ENCODE data around the gene SQOR. TPM values are rescaled to one million over a fixed set of nuclear protein-coding genes. Genes with fewer than 3 reads are reported as not detected.

SQOR gene
- total RNA-seq, 1 experiment from 2014 or later = 4.3 TPM

DNA sequence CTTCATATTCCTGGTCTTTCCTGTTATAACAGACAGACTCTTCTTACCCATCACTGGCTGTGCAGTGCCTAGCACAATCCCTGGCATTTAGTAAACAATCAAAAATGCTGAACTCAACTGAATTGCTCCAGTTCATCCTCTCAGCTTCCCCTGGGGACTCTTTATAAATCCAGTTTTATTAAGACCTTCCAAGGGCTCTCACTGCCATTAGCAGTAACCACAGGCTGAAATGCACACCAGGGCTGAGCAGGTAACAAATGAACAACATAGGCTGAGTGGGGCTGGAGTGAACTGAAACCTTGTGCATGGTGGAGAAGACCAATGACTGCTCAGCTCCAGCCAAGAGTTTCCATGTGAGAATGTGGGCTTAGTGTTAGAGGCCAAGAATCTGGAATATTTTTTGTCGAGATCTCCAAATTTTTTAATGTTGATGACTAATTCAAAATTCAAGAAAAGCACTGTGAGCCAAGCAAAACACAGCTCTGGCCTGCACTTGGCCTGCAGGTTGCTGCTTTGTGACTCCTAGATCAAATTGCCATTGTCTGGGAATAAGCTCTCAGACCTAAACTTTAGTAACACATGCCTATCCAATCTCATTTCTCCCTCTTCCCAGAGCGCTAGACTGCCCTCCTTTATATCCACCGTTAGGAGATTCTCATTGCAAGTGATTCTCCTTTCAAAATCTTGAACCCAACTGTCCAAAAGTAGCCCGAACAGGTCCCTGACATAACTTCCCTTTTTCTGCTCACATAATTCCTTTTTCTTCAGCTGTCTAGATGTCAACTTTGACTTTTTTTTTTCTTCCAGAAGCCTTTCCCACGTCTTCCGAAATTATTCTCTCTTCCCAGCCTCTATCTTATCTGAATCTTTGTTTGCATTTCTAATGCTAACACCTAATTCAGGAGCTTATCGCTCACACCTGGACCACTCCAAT, 7.4 kb downstream of the SQOR start:
- CTCF ChIA-PET = no interaction called here
- POLR2A ChIA-PET (ENCODE audit: low non-redundant PET) = no interaction called here
- no peaks in the 10 kb centered on the region for H3K36me3 ChIP-seq (ENCODE audit: insufficient read depth, low read length, poor library complexity, severe bottlenecking)
- intact Hi-C loops (cut with micrococcal nuclease; ENCODE audit: unreplicated experiment) = no loop called here
- no TSS peak for BruUV-seq (replicated peaks)
- H3K9me3 ChIP-seq (ENCODE audit: low read depth, low read length, poor library complexity, severe bottlenecking) = no peaks in the 10 kb centered on the region
- TF ChIP-seq CTCF (conservative IDR thresholded peaks at IDR 0.05; ENCODE audit: low read depth, low read length) = no peak
- no peak for TF ChIP-seq EZH2 (IDR thresholded peaks at IDR 0.05; ENCODE audit: borderline replicate concordance, low read depth, low read length, poor library complexity, severe bottlenecking)
- no peak overlapping the region for H3K27ac ChIP-seq (ENCODE audit: low read depth, low read length, poor library complexity, severe bottlenecking)
- peaks cover 17% of the 10 kb centered on the region for H3K4me1 ChIP-seq (ENCODE audit: insufficient read depth, low read length, poor library complexity, severe bottlenecking)
- no peak for DNase-seq (ENCODE audit: low spot score)
- no peak overlapping the region for H3K4me3 ChIP-seq (ENCODE audit: low read depth, low read length, poor library complexity, severe bottlenecking)
- no peaks in the 10 kb centered on the region for H3K27me3 ChIP-seq (replicated peaks; ENCODE audit: insufficient read depth, low read depth, low read length, poor library complexity)

GRCh38 chr15:45644437-45644836, 9.6 kb downstream of the SQOR start:
- ChIA-PET POLR2A (ENCODE audit: low non-redundant PET) (no interaction called here), CTCF (no interaction called here)
- DNase-seq (ENCODE audit: low spot score) = no peak
- Histone ChIP-seq H3K9me3 (ENCODE audit: low read depth, low read length, poor library complexity, severe bottlenecking) (no peaks in the 10 kb centered on the region), H3K27me3 (replicated peaks; ENCODE audit: insufficient read depth, low read depth, low read length, poor library complexity) (no peaks in the 10 kb centered on the region), H3K4me1 (ENCODE audit: insufficient read depth, low read length, poor library complexity, severe bottlenecking) (peaks cover 5% of the 10 kb centered on the region), H3K27ac (ENCODE audit: low read depth, low read length, poor library complexity, severe bottlenecking) (no peak overlapping the region), H3K4me3 (ENCODE audit: low read depth, low read length, poor library complexity, severe bottlenecking) (no peak overlapping the region), H3K36me3 (ENCODE audit: insufficient read depth, low read length, poor library complexity, severe bottlenecking) (no peaks in the 10 kb centered on the region)
- no TSS peak for BruUV-seq (replicated peaks)
- intact Hi-C loops (cut with micrococcal nuclease; ENCODE audit: unreplicated experiment) = no loop called here
- TF ChIP-seq EZH2 (IDR thresholded peaks at IDR 0.05; ENCODE audit: borderline replicate concordance, low read depth, low read length, poor library complexity, severe bottlenecking) = no peak
- no peak for TF ChIP-seq CTCF (conservative IDR thresholded peaks at IDR 0.05; ENCODE audit: low read depth, low read length)

DNA sequence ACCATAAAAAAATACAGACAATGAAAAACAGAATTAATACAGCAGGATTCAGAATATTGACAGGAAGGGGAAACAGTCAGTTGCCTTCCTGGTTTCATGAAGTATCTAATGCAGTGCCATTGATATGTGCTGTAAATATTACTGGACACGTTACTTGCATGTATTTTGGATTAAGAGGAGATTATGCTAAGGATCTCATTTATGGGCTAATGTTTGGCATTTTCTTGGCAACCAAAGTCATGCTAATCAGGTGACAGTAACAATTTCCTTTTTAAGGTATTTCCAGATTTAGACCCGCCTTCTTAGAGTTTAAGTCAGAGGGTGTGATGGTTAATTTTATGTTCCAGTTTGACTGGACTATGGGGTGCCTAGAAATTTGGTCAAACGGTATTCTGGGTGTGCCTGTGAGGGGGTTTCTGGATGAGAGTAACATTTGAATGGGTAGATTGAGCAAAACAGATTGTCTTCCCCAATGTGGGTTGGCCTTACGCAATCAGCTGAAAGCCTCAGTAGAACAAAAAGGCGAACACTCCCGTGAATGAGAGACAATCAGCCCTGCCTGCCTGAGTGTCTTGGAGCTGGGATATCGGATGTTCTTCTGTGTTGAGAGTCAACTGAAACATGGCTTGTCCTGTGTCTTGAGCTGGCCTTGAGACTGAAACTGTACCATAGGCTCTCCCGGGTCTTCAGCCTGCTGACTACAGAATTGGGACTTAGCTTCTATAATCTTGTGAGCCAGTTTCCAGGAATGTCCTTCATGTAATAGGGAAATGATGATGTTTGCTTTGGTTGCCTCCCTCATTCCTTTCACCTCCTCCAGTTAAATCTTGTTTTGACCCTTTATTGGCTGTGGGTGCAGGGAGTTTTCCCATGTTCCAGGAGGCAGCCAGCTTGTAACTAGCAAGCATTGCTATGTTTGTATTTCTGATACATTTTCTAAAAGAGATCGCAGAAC, 10.5 kb downstream of the SQOR start:
- no TSS peak for BruUV-seq (replicated peaks)
- Histone ChIP-seq H3K9me3 (ENCODE audit: low read depth, low read length, poor library complexity, severe bottlenecking) (no peaks in the 10 kb centered on the region), H3K4me1 (ENCODE audit: insufficient read depth, low read length, poor library complexity, severe bottlenecking) (peaks cover 5% of the 10 kb centered on the region), H3K4me3 (ENCODE audit: low read depth, low read length, poor library complexity, severe bottlenecking) (no peak overlapping the region), H3K36me3 (ENCODE audit: insufficient read depth, low read length, poor library complexity, severe bottlenecking) (no peaks in the 10 kb centered on the region), H3K27me3 (replicated peaks; ENCODE audit: insufficient read depth, low read depth, low read length, poor library complexity) (no peaks in the 10 kb centered on the region), H3K27ac (ENCODE audit: low read depth, low read length, poor library complexity, severe bottlenecking) (no peak overlapping the region)
- ChIA-PET POLR2A (ENCODE audit: low non-redundant PET) (no interaction called here), CTCF (no interaction called here)
- intact Hi-C loops (cut with micrococcal nuclease; ENCODE audit: unreplicated experiment) = no loop called here
- TF ChIP-seq EZH2 (IDR thresholded peaks at IDR 0.05; ENCODE audit: borderline replicate concordance, low read depth, low read length, poor library complexity, severe bottlenecking) (no peak), CTCF (conservative IDR thresholded peaks at IDR 0.05; ENCODE audit: low read depth, low read length) (no peak)
- DNase-seq (ENCODE audit: low spot score) = no peak
